Ectodermal cell (in vitro differentiated cells): ENCODE results near the gene ABHD14A.

Experiments used
- H3K27ac ChIP-seq: 2 replicates; pipeline ENCODE4 v1.7.0; 2013; ENCODE audit warnings: mild to moderate bottlenecking, low read depth, low read length; ENCODE audit not compliant: insufficient read depth, poor library complexity, severe bottlenecking
- H3K27me3 ChIP-seq: 2 replicates; pipeline ENCODE4 v1.7.0; 2013; ENCODE audit warnings: mild to moderate bottlenecking, low read length; ENCODE audit not compliant: insufficient read depth, control insufficient read depth, poor library complexity, severe bottlenecking
- H3K36me3 ChIP-seq: one replicate; pipeline ENCODE4 v1.7.0; 2013; ENCODE audit warnings: low read length; ENCODE audit not compliant: control insufficient read depth, insufficient read depth
- H3K4me1 ChIP-seq: one replicate; pipeline ENCODE4 v1.7.0; 2013; ENCODE audit warnings: low read length; ENCODE audit not compliant: control insufficient read depth, insufficient read depth
- H3K4me3 ChIP-seq: 2 replicates; pipeline ENCODE4 v1.7.0; 2013; ENCODE audit warnings: low read depth, low read length, control low read depth; ENCODE audit not compliant: insufficient read depth
- H3K9me3 ChIP-seq: 2 replicates; pipeline ENCODE4 v1.7.0; 2013; ENCODE audit warnings: mild to moderate bottlenecking, low read length, moderate library complexity; ENCODE audit not compliant: control insufficient read depth
- WGBS, 2 experiments: methylation state at CpG; one replicate each; pipeline ENCODE4 v1.1.7; 2013; ENCODE audit warnings: missing lambda C conversion rate in 2 of 2; 5-methylcytosine and 5-hydroxymethylcytosine counted together

The ABHD14A gene

DNA sequence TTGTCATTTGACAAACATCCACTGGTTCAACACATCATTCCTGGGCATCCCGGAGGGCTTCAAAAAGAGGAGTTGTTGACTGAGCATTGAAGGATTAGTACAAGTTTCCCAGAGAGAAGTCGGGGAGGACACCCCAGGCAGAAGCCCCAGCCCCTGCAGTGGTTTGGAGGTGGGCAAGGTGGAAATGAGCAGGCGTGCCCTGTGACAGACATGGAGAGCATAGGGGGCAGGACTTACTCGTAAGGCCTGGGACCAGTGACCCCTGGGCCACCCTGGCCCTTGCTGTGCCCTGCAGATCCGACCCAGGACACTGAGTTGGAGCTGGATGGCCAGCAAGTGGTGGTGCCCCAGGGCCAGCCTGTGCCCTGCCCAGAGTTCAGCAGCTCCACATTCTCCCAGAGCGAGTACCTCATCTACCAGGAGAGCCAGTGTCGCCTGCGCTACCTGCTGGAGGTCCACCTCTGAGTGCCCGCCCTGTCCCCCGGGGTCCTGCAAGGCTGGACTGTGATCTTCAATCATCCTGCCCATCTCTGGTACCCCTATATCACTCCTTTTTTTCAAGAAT, 26.8 kb upstream of the ABHD14A start:
- Histone ChIP-seq H3K36me3 (no peaks in the 10 kb centered on the region), H3K27ac (no peak overlapping the region), H3K9me3 (no peaks in the 10 kb centered on the region), H3K27me3 (peaks cover 28% of the 10 kb centered on the region), H3K4me1 (peaks cover under 1% of the 10 kb centered on the region), H3K4me3 (no peak overlapping the region)
- 88 to 89% methylated on average over 10 of the region's 10 CpGs for WGBS, 2 experiments

DNA sequence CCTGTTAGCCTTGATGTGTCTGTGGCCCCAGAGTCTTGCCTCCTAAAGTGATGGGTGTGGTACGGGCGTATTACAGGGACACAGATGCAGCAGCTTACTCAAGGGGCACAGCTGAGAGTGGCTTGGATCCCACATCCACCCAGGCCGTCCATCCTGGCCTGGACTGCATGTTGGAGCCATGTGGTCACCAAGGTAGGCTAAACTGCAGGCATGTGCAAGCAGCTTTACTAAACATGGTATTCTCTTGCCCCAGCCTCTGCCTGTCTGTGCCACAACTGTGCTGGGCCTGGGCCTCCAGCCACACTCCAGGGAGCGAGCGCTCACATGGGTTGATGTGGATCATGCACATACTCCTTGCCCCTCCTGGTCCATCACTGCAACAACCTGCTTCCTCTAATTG, 25.7 kb upstream of the ABHD14A start:
- H3K27me3 ChIP-seq: peaks cover 39% of the 10 kb centered on the region
- WGBS, 2 experiments: 91 to 93% methylated on average over 5 of the region's 5 CpGs
- no peaks in the 10 kb centered on the region for H3K36me3 ChIP-seq
- H3K27ac ChIP-seq: no peak overlapping the region
- peaks cover 3% of the 10 kb centered on the region for H3K4me1 ChIP-seq
- H3K4me3 ChIP-seq: no peak overlapping the region
- H3K9me3 ChIP-seq: no peaks in the 10 kb centered on the region

DNA sequence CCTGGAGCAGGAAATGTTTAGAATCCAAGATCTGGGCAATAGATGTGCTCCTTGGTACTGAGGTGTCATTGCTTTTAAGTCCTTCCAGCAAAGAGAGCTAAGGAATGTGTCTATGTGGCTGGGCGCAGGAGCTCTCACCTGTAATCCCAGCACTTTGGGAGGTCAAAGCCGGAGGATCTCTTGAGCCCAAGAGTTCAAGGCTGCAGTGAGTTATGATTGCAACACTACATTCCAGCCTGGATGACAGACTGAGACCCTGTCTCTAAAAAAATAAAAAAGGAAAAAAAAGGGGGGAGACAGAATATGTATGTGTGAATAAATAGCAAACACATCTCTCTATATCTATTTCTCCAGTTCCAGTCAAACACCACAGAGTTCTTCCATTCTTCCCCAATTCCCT, 24.0 kb upstream of the ABHD14A start:
- Histone ChIP-seq H3K4me1 (peaks cover 6% of the 10 kb centered on the region), H3K27me3 (peaks cover 56% of the 10 kb centered on the region), H3K9me3 (no peaks in the 10 kb centered on the region), H3K4me3 (no peak overlapping the region), H3K27ac (no peak overlapping the region), H3K36me3 (no peaks in the 10 kb centered on the region)
- WGBS, 2 experiments: 95 to 98% methylated on average over 2 of the region's 2 CpGs

DNA sequence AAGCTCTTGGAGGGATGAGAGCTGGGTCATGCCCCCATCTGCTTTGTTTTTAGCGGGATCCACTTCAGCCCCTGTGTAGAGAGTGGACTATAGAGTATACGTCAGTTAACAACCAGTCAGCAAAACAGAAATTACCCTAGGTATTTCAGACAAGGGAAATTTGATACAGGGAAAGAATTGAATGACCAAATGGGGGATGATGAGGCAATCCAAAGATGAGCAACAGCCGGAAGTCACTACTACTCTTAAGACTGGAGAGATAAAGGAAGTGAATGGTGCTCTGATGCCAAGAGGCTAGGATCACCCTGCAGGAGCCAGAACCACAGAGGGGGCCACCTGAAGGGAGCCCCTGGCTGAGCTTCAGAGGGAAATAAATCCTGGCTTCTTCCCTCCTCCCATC, 21.4 kb upstream of the ABHD14A start:
- no peak overlapping the region for H3K4me3 ChIP-seq
- H3K27me3 ChIP-seq: peaks cover 69% of the 10 kb centered on the region
- peaks cover 6% of the 10 kb centered on the region for H3K4me1 ChIP-seq
- H3K36me3 ChIP-seq: peaks cover 7% of the 10 kb centered on the region
- H3K9me3 ChIP-seq: no peaks in the 10 kb centered on the region
- 90 to 91% methylated on average over 3 of the region's 3 CpGs for WGBS, 2 experiments
- no peak overlapping the region for H3K27ac ChIP-seq

DNA sequence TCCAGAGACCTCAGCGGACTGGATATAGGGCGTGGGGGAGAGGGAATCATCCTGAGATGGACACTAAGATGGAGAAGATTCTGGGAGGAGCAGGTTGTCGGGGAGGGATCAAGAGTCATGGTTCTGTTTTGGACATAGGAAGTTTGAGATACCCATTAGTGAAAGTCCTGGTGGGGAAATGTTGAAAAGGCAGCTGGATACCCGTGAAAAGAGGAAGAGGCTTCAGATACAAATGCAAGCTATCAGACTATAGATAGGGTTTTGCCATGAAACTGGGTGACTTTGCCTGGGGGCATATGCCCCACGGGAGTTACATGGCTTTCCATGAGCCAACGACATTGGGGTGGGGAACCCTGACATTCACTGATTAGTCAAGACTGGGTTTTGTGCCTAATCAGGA, 20.8 kb upstream of the ABHD14A start:
- Histone ChIP-seq H3K27ac (no peak overlapping the region), H3K27me3 (peaks cover 69% of the 10 kb centered on the region), H3K4me1 (peaks cover 6% of the 10 kb centered on the region), H3K9me3 (no peaks in the 10 kb centered on the region), H3K4me3 (no peak overlapping the region), H3K36me3 (peaks cover 12% of the 10 kb centered on the region)
- WGBS, 2 experiments: 86 to 88% methylated on average over 6 of the region's 6 CpGs

DNA sequence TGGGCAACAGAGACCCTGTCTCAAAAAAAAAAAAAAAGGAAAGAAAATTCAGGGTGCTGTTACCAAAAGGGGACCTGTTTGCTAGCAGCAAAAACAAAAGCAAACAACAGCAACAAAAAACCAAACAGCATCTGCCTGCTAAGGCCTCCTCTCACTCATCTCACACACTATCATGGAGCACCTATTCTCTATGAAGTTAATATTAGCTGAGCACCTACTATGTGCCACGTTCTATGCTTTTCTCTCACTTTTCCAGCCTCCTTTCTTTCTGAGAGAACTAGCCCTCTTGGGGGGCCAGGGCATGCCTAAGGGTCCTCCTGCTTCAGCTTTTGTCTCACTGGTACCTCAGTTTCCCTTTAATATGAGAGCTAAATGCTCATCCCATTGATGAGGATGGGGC, 20.2 kb upstream of the ABHD14A start:
- peaks cover 68% of the 10 kb centered on the region for H3K27me3 ChIP-seq
- H3K4me3 ChIP-seq: no peak overlapping the region
- H3K36me3 ChIP-seq: peaks cover 15% of the 10 kb centered on the region
- peaks cover 6% of the 10 kb centered on the region for H3K4me1 ChIP-seq
- no peaks in the 10 kb centered on the region for H3K9me3 ChIP-seq
- WGBS, 2 experiments: 85 to 87% methylated on average over 1 of the region's 1 CpG
- no peak overlapping the region for H3K27ac ChIP-seq

DNA sequence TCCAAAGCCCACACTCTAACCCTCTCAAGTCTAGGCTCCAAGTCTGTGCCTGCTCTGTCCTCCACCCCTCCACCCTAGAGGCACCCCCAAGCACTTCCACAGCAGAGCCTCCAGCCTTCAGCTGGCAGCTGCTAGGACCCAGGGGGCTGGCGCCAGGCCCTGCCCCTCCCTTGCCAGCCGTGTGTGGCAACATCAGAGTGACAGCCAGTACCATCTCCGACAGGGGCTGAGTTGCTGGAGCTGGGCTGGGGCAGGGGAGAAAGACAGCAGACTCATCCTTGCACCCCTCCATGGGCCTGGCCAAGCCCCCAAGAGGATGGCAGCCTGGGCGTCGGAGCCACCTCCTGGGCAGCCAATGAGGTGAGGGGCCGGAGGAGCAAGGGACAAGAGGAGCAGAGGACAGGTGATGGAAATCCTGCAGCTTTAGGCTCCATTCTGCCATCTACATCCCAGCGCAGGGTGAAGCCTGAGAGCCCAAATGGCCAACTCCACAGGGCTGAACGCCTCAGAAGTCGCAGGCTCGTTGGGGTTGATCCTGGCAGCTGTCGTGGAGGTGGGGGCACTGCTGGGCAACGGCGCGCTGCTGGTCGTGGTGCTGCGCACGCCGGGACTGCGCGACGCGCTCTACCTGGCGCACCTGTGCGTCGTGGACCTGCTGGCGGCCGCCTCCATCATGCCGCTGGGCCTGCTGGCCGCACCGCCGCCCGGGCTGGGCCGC, 19.5 kb upstream of the ABHD14A start, which contains the start of gene GPR62:
GPR62 (plus strand) TSS at position 207 of the 718 bp plus-strand sequence; CDS start at position 479, 272 bp downstream.
- peaks cover 21% of the 10 kb centered on the region for H3K36me3 ChIP-seq
- H3K27me3 ChIP-seq: peaks cover 62% of the 10 kb centered on the region
- H3K4me1 ChIP-seq: peaks cover 6% of the 10 kb centered on the region
- 22 to 24% methylated on average over 33 of the region's 33 CpGs for WGBS, 2 experiments
- H3K9me3 ChIP-seq: no peaks in the 10 kb centered on the region
- no peak within 1 kb of the TSS for H3K27ac ChIP-seq
- H3K4me3 ChIP-seq: peak within 1 kb of the TSS; percentile 42

DNA sequence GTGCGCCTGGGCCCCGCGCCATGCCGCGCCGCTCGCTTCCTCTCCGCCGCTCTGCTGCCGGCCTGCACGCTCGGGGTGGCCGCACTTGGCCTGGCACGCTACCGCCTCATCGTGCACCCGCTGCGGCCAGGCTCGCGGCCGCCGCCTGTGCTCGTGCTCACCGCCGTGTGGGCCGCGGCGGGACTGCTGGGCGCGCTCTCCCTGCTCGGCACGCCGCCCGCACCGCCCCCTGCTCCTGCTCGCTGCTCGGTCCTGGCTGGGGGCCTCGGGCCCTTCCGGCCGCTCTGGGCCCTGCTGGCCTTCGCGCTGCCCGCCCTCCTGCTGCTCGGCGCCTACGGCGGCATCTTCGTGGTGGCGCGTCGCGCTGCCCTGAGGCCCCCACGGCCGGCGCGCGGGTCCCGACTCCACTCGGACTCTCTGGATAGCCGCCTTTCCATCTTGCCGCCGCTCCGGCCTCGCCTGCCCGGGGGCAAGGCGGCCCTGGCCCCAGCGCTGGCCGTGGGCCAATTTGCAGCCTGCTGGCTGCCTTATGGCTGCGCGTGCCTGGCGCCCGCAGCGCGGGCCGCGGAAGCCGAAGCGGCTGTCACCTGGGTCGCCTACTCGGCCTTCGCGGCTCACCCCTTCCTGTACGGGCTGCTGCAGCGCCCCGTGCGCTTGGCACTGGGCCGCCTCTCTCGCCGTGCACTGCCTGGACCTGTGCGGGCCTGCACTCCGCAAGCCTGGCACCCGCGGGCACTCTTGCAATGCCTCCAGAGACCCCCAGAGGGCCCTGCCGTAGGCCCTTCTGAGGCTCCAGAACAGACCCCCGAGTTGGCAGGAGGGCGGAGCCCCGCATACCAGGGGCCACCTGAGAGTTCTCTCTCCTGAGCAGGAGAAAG, 18.7 kb upstream of the ABHD14A start:
- Histone ChIP-seq H3K4me1 (peaks cover 6% of the 10 kb centered on the region), H3K36me3 (peaks cover 23% of the 10 kb centered on the region), H3K27me3 (peaks cover 54% of the 10 kb centered on the region), H3K27ac (no peak overlapping the region), H3K4me3 (peak overlapping the region; percentile 42), H3K9me3 (no peaks in the 10 kb centered on the region)
- 3% methylated on average over 97 of the region's 97 CpGs for WGBS, 2 experiments

DNA sequence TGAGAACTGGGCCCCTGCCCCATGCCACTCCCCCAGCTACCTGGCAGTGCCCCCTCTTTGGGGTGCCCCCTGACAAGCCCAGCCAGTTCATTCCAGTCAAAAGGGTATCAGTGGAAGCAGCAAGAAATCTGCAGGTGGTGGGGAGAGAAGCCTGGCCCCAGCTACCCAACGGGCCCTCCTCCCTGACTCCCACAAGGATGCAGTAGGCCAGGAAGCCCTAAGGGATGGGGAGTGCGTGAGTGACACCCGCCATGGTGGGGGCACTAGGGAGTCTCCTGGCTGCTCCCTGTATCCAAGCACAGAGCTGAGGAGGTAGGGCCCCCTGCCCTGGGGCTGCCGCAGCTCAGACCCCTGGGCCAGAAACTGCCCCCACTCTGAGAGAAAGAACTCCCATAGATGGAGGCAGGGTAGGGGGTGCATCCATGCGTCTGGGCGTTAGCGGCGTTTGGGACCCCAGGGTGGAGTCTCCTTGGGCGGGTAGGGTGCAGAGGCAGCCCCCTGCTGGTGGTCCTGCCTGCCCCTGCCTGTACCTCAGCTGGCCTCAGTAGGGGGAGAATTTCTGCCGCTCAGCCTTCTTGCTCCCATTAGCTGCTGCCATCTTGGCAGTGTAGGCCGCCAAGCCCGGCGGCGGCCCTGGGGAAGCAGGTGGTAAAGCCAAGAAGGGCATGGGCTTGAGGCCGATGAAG, 17.2 kb upstream of the ABHD14A start:
- WGBS, 2 experiments: 92% methylated on average over 15 of the region's 15 CpGs
- no peak overlapping the region for H3K4me3 ChIP-seq
- H3K4me1 ChIP-seq: peaks cover 9% of the 10 kb centered on the region
- peaks cover 43% of the 10 kb centered on the region for H3K27me3 ChIP-seq
- no peak overlapping the region for H3K27ac ChIP-seq
- no peaks in the 10 kb centered on the region for H3K9me3 ChIP-seq
- peaks cover 23% of the 10 kb centered on the region for H3K36me3 ChIP-seq
